ENCODE data around the gene RNF166.
"Not testable (repeated sequence)": the region's sequence is repeated elsewhere in the genome, so short reads cannot be mapped to it uniquely, and the experiment has no call there.

RNF166 gene

DNA sequence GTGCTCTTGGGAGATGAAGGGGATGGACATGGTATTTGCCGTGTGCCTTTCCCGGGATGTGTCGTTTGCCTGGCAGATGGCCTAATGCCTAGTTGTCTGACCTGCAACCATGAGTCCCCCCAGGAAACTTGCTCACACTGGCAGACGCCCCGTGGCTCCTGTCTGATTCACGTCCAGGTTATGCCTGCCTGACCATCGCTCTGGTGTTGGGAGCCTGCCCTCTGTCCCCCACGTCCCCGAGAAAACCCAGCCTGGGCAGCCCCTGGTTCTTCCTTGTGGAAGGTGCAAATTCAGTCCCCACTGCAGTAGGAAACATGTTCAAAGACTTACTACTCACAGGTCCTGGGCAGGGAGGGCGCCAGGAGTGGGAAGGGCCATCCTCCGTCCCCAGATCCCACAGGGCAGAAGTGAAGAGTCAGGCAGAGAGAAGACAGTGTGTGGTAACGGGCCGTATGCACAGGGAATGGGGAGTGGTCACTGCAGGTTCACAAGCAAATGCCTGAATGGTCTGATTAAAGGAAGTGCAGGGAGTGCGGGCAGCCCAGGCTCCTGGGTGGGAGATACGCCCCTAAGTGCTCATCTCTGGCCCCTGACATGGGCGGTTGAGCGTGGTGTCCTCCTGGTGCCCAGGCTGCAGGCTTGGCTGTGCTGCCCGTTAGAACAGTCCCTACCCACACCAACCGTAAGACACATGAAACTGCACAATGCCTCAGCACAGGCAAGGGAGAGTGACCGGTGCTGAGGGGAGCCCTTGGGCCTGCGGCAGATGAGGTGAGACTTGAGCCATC, 15.7 kb downstream of the RNF166 start:
- no peak for DNase-seq

- peak; percentile 90 for DNase-seq
Measured at GRCh38 chr16:88688013-88688778, 18.0 kb downstream of the RNF166 start.

DNA sequence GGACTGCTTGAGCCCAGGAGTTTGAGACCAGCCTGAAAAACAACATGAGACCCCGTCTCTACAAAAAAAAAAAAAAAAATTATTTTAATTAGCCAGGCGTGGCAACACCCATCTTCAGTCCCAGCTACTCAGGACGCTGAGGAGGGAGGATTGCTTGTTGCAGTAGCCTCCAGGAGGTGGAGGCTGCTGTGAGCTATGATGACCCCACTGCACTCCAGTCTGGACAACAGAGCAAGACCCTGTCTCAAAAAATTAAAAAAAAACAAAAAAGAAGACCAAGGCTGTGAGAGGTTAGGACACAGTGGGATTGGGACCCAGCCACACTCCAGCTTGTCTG, 18.6 kb downstream of the RNF166 start:
- DNase-seq = no peak

DNA sequence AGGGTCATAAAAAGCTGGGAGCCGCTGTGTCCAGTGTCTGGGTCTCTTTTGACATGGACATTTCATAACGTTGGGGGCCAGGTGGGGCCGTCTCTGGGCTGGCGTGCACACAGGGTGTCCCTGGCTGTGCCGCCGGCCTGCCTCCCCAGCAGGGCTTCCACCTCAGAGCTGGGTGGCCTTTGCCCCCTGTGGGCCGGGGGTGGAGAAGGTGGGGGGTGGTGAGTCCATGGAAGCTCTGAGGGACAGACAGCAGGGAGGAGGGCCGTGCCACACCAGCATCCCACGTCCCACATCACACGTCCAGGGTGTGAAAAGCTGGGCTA, 19.0 kb downstream of the RNF166 start:
- DNase-seq = no peak

GRCh38 chr16:88686439-88687253, 19.6 kb downstream of the RNF166 start, which contains the start of gene SNAI3:
Gene SNAI3 (minus strand): TSS chr16:88686507. CDS start chr16:88686406, 101 bp downstream.
- DNase-seq = peak; percentile 58

DNA sequence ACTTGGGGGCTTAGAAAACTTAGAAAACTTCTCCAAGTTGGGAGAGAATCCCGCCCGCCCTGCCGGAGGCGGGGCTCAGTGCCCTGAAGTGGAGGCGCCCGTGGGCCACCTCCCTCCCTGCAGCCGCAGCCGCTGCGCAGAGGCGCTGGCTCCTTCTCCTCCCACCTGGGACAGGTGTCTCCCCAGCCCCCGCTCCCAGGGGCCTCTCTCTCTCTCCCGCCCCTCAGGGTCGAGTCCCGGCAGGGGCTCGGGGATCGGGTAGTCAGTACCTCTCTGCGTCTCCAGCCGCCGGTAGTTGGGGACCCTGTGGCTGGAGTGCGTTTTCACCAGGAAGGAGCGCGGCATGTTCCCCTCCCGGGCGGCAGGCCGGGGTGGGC, 20.2 kb downstream of the RNF166 start:
- peak; percentile 19 for DNase-seq

DNA sequence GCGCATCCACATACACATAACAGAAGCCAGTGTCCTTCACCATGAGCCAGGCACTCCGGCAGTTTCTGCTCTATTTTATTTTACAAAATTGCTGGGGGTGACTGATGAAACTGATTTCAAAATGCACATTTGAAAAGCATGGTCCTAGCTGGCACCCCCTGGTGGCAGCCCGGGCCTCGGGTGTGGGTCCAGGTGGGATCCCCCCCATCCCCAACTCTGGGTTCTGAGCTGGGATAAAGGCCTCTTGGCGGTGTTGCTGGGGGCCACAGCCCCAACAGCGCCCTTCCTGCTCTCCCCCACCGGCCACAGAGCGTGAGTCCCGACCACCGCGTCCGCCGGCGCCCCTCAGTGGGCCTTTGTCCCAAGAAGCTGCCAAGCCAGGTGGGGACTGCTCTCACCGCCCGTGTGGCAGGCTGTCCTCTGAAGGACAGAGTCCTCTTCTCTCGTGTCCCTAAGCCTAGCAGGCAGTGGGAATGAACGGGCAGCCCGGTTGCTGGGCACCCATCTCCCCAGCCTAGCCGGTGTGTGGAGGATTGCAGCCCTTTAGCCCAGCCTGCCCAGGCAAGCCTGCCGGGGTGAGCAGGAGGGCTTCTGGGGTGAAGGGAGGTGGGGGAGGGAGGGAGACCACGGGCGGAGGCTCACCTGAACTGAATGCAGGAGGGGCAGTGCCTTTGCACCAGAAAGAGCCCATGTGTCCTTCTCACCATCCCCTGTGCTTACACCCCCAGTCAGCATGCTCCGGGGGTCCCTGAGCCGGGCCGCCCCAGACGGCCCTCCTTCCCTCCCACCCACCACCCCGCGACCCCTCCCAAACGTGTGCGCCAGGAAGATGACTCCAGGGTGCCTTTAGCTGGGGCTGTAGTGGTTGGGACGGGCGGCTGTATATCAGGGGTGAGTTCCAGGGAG, 20.8 kb downstream of the RNF166 start:
- peak; percentile 22 for DNase-seq

DNA sequence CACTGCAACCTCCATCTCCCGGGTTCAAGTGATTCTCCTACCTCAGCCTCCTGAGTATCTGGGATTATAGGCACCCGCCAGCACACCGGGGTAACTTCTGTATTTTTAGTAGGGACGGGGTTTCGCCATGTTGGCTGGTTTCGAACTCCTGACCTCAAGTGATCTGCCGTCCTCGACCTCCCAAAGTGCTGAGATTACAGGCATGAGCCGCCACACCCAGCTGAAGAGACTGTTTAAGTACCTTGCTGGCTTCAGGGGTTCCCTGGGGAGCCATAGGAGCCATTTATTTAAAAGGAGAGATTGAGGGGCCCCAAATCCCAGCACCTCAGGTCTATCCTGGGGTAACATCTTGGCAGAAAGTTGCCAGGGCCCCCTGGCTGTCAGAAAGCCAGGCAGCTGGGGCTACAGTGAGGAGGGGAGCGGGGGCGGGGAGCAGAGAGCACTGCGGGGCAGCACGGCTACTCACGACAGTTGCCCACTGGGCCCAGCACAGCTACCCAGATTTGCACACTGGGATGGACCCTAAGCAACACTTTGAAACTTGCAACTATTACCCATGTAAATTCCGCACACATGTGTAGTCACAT, 21.5 kb downstream of the RNF166 start:
- no peak for DNase-seq

DNA sequence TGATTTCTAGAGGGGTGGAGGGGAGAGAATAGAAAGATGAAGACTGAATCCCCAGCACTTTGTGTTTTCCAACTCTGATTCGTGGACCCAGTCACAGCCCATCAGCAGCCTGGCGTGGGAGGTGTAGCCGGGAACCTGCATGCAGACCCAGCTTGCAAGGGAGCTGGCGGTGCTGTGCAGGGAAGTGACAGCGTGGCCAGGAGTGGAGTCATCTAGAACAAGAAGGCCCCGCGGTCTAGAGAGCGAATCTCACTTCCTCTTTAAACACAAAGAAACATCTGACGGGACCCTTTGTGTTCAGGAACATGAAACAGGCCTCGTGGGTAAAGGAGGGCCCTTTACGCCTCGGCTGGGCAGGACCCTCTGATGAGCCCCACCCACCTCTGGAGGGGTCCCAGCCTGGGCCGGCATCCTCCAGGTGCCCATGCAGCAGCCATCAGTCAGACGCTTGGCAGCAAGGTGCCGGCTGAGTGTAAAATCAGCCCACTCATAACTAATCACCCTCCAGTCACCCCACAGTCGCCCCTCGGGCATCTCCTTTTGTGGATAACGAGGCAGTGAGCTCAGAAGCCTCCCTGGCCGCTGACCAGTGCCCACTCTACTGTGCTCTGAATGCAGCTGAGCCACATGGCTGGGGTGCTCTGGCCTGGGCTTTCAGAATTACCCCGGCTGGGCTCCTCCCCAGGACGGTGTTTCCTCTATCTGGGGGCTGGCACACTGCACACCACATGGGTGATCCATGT, 24.3 kb downstream of the RNF166 start:
- DNase-seq = peak; percentile 16

GRCh38 chr16:88681084-88681680, 25.0 kb downstream of the RNF166 start:
- DNase-seq = peak; percentile 18

- no peak for DNase-seq
Measured at GRCh38 chr16:88680554-88681083, 25.6 kb downstream of the RNF166 start.

DNA sequence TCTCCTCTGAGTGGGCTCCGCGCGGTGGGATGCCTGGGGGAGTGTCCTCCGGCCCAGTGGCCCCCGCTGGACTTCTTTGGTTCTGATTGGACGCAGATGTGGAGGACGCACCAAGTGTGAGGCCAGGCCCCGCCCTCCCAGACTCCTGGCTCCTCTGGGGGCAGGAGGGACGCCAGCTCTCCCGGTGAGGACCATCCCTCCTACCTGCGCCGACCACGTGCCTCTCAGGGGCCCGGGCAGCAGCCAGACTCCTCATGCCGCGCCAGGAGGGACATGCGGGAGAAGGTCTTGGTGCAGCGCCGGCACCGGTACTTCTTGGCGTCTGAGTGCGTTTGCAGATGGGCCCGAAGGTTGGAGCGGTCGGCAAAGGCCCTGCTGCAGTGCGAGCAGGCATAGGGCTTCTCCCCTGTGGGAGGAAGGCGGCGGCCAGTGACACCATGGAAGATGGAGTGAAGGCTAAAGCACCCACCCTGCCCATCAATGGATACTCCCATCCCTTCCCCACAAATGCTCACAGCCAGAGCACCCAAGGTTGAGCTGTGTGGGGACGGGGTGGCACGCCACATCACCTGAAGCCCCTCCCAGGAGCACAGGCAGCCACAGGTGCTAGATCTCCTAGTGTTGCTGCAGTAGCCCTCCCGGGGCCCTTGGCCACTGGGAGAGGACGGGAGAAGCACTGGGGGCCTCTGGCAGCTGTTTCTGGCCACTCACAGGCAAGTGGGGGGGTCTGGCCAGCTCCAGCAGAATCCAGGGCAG, 27.8 kb downstream of the RNF166 start:
- no peak for DNase-seq

DNA sequence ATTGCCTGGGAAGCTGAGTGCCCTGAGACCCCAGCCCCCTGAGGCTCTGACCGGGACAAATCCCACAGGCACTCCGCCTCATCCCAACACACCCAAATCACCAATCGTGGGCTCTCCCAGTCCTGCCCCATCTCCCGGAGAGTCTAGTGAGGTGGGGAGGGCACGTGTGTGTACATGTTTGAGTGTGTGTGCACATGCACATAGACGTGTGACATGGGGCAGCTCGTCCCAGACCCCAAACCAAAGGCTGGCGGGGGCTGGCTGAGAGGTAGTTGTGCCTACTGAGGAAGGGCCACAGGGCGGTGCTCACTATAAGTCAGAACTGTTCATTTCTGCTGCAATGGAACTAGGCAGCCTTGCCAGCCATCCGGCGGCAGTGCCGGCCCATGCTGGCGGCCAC, 28.5 kb downstream of the RNF166 start:
- DNase-seq = no peak

DNA sequence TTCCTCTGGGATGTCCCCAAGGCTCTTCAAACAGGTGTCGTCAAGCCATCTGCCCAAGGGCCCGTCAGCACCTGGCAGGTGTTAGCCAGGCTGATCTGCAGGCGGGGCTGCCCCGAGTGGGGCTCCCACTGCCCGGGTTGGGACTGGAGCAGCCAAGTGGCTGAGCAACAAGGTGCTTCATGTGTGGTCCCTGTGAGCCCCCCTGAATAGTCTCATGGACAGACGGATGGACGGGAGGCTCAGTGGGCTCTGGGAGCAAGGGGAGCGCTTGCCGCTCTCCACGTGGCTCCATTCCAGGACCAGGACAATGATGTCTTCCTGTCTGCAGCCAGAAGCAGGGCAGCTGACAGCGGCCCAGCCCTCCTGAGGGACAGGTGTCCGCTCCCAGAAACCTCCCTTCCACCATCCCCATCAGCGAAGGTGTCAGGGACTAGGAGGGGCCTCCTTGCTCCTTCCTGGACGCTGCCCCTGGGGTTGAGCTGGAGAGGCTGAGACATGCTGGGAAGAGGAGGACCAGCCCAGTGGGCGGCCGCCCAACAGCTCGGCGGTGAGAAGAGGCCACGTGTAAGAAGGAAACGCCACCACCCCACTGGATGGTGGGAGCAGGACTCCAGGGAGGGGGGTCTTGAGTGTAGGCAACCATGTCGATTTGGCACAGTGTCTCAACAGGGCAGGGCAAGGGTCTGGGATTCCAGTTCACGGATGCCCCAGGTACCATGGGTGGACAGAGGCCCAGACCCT, 29.5 kb downstream of the RNF166 start:
- no peak for DNase-seq

- no peak for DNase-seq
Measured at GRCh38 chr16:88673716-88674379, 32.4 kb downstream of the RNF166 start.

- no peak for DNase-seq
Measured at GRCh38 chr16:88672776-88673175, 33.4 kb downstream of the RNF166 start.

DNA sequence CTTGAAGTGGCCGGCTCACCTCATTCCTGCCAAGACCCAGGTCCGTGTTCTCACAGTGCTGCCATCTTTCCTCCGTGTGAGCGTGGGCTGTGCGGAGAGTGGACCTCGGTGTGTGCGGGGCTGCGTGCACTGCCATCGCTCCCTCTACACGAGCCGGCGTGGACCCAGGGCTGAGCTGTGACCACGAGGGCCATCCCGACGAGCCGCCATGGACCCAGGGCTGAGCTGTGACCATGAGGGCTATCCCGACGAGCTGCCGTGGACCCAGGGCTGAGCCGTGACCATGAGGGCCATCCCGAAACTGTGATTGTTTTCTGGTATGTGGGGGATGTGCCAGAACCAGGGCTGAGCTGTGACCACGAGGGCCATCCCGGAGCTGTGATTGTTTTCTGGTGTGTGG, 34.4 kb downstream of the RNF166 start:
- DNase-seq = no peak

- DNase-seq = no peak
Measured at GRCh38 chr16:88669980-88670379, 36.2 kb downstream of the RNF166 start.

GRCh38 chr16:88669493-88669892, 36.7 kb downstream of the RNF166 start:
- not testable (repeated sequence) for DNase-seq

All from hematopoietic multipotent progenitor cell treated with erythropoietin and hydrocortisone succinate and interleukin-3 and kit ligand, for 8 days (in vitro differentiated cells).